ENCODE measurements around the gene FAM171A1.
"Not testable (repeated sequence)": the region's sequence is repeated elsewhere in the genome, so short reads cannot be mapped to it uniquely, and the experiment has no call there.

The FAM171A1 gene

DNA sequence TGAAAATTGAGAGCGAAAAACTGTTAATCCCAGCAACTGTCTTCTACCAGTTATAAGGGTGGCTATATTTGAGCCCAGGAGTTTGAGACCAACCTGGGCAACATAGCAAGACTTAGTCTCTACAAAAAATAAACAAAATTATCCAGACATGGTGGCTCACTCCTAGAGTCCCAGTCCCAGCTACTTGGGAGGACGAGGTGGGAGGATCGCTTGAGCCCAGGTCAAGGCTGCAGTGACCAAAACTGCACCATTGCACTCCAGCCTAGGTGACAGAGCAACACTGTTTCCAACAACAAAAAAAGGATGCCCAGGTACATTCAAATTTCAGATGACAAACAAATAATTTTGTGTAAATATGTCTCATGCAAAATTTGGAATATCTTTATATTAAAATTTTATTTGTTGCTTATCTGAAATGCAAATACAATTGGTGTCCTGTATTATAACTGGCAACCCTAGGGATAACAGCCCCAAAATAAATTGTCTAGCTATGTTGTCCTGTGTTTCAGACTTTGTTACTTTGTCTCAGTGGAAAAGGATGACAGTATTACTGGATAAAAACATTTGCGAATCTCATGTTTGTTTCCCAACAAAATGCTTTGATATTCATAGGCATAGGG is 26.7 kb downstream of the FAM171A1 start:
- H3K4me1 ChIP-seq (ENCODE audit: control insufficient read depth, insufficient read depth, low read length) = peaks cover 6% of the 10 kb centered on the region
- no peaks in the 10 kb centered on the region for H3K36me3 ChIP-seq (ENCODE audit: control insufficient read depth in 2 of 2, insufficient read depth in 2 of 2, low read length in 2 of 2)
- no peak overlapping the region for H3K27ac ChIP-seq (ENCODE audit: low read length)
- H3K9ac ChIP-seq (ENCODE audit: low read length in 2 of 2) = no peak overlapping the region
- H3K27me3 ChIP-seq (ENCODE audit: control insufficient read depth in 1 of 2, insufficient read depth in 2 of 2, low read length in 2 of 2) = no peaks in the 10 kb centered on the region
- no peaks in the 10 kb centered on the region for H3K9me3 ChIP-seq (ENCODE audit: control insufficient read depth in 2 of 2, low read length in 2 of 2)
- no peak overlapping the region for H3K4me3 ChIP-seq (ENCODE audit: low read length in 2 of 2)

- Histone ChIP-seq H3K9ac (ENCODE audit: low read length in 2 of 2) (no peak overlapping the region), H3K36me3 (ENCODE audit: control insufficient read depth in 2 of 2, insufficient read depth in 2 of 2, low read length in 2 of 2) (no peaks in the 10 kb centered on the region), H3K4me3 (ENCODE audit: low read length in 2 of 2) (no peak overlapping the region), H3K27me3 (ENCODE audit: control insufficient read depth in 1 of 2, insufficient read depth in 2 of 2, low read length in 2 of 2) (no peaks in the 10 kb centered on the region), H3K27ac (ENCODE audit: low read length) (no peak overlapping the region), H3K4me1 (ENCODE audit: control insufficient read depth, insufficient read depth, low read length) (peaks cover 3% of the 10 kb centered on the region), H3K9me3 (ENCODE audit: control insufficient read depth in 2 of 2, low read length in 2 of 2) (no peaks in the 10 kb centered on the region)
Observed at GRCh38 chr10:15342970-15343369, 28.1 kb downstream of the FAM171A1 start.

DNA sequence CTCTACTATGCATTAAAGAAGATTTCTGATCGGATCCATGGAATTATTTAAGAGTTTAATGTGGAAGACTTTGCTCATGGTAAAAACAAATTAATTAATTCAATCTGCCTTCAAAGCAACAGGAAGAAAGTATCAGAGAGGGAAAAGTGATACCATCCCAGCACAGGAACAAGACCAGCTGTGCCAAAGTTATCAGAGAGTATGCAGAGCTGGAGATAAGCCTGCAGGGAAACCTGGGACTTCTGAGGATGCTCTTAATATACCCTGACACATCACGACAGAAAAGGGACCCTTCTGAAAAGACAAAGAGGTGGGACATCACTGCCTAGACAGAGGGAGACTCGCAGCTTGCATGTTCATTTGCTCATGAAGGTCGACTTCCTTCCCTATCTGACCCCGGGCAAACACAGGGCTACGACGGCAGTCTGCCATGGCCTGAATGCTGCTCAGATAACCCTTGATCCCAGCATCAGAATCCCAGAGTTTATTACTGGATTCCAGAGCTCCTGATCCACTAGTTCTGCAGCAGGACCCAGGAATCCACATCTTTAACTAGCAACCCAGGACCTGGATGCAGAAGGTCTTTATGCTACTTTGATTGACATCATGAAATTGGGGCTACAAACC is 29.5 kb downstream of the FAM171A1 start:
- Histone ChIP-seq H3K4me1 (ENCODE audit: control insufficient read depth, insufficient read depth, low read length) (peaks cover under 1% of the 10 kb centered on the region), H3K9me3 (ENCODE audit: control insufficient read depth in 2 of 2, low read length in 2 of 2) (no peaks in the 10 kb centered on the region), H3K27ac (ENCODE audit: low read length) (no peak overlapping the region), H3K36me3 (ENCODE audit: control insufficient read depth in 2 of 2, insufficient read depth in 2 of 2, low read length in 2 of 2) (no peaks in the 10 kb centered on the region), H3K27me3 (ENCODE audit: control insufficient read depth in 1 of 2, insufficient read depth in 2 of 2, low read length in 2 of 2) (no peaks in the 10 kb centered on the region), H3K4me3 (ENCODE audit: low read length in 2 of 2) (no peak overlapping the region), H3K9ac (ENCODE audit: low read length in 2 of 2) (no peak overlapping the region)

DNA sequence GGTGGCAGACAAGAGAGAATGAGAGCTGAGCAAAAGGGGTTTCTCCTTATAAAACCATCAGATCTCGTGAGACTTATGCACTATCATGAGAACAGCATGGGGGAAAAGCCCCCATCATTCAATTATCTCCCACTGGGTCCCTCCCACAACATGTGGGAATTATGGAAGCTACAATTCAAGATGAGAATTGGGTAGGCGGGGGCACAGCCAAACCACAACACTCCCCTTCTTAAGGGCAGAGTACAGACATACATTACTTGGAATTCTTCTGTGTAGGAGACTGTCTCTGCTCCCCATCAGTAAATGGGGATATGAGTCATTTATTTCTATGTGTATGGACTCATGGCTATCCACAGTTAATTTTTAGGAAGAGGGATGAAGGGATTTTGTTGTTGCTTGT is 31.2 kb downstream of the FAM171A1 start:
- H3K36me3 ChIP-seq (ENCODE audit: control insufficient read depth in 2 of 2, insufficient read depth in 2 of 2, low read length in 2 of 2) = no peaks in the 10 kb centered on the region
- H3K4me3 ChIP-seq (ENCODE audit: low read length in 2 of 2) = no peak overlapping the region
- no peak overlapping the region for H3K9ac ChIP-seq (ENCODE audit: low read length in 2 of 2)
- H3K27me3 ChIP-seq (ENCODE audit: control insufficient read depth in 1 of 2, insufficient read depth in 2 of 2, low read length in 2 of 2) = no peaks in the 10 kb centered on the region
- no peaks in the 10 kb centered on the region for H3K9me3 ChIP-seq (ENCODE audit: control insufficient read depth in 2 of 2, low read length in 2 of 2)
- no peak overlapping the region for H3K27ac ChIP-seq (ENCODE audit: low read length)
- no peaks in the 10 kb centered on the region for H3K4me1 ChIP-seq (ENCODE audit: control insufficient read depth, insufficient read depth, low read length)

DNA sequence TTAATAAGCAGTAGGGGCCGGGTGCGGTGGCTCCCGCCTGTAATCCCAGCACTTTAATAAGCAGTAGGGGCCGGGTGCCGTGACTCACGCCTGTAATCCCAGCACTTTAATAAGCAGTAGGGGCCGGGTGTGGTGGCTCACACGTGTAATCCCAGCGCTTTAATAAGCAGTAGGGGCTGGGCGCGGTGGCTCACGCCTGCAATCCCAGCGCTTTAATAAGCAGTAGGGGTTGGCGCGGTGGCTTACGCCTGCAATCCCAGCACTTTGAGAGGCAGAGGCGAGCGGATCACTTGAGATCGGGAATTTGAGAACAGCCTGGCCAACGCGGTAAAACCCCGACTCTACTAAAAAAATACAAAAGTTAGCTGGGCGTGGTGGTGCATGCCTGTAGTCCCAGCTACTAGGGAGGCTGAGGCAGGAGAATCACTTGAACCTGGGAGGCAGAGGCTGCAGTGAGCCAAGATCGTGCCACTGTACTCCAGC is 33.6 kb downstream of the FAM171A1 start:
- H3K4me1 ChIP-seq (ENCODE audit: control insufficient read depth, insufficient read depth, low read length); H3K27ac ChIP-seq (ENCODE audit: low read length); H3K9me3 ChIP-seq (ENCODE audit: control insufficient read depth in 2 of 2, low read length in 2 of 2); H3K9ac ChIP-seq (ENCODE audit: low read length in 2 of 2); H3K36me3 ChIP-seq (ENCODE audit: control insufficient read depth in 2 of 2, insufficient read depth in 2 of 2, low read length in 2 of 2); H3K27me3 ChIP-seq (ENCODE audit: control insufficient read depth in 1 of 2, insufficient read depth in 2 of 2, low read length in 2 of 2); H3K4me3 ChIP-seq (ENCODE audit: low read length in 2 of 2): not testable (repeated sequence)

GRCh38 chr10:15336211-15336610 is 34.9 kb downstream of the FAM171A1 start:
- Histone ChIP-seq H3K36me3 (ENCODE audit: control insufficient read depth in 2 of 2, insufficient read depth in 2 of 2, low read length in 2 of 2) (no peaks in the 10 kb centered on the region), H3K27me3 (ENCODE audit: control insufficient read depth in 1 of 2, insufficient read depth in 2 of 2, low read length in 2 of 2) (no peaks in the 10 kb centered on the region), H3K9me3 (ENCODE audit: control insufficient read depth in 2 of 2, low read length in 2 of 2) (no peaks in the 10 kb centered on the region), H3K9ac (ENCODE audit: low read length in 2 of 2) (no peak overlapping the region), H3K4me1 (ENCODE audit: control insufficient read depth, insufficient read depth, low read length) (no peaks in the 10 kb centered on the region), H3K27ac (ENCODE audit: low read length) (no peak overlapping the region), H3K4me3 (ENCODE audit: low read length in 2 of 2) (no peak overlapping the region)

DNA sequence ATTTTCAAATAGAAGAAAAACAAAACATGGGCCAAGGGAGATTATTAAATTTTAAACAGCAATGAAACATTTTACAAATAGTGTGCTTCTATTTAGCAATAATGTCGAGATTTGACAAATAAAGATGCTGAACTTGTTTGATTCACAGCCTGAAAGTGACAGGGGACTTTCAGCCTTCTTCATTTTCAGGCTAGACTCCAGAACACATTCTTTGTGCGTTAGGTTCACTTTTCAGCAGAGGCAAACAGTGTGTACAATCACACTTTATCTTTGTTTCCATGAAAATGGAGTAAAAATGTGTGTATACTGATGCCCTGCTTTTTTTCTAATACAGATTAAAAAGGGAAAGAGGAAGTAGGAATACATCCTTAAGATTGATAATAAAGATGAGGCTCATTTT is 35.6 kb downstream of the FAM171A1 start:
- Histone ChIP-seq H3K27me3 (ENCODE audit: control insufficient read depth in 1 of 2, insufficient read depth in 2 of 2, low read length in 2 of 2) (no peaks in the 10 kb centered on the region), H3K4me1 (ENCODE audit: control insufficient read depth, insufficient read depth, low read length) (no peaks in the 10 kb centered on the region), H3K27ac (ENCODE audit: low read length) (no peak overlapping the region), H3K9me3 (ENCODE audit: control insufficient read depth in 2 of 2, low read length in 2 of 2) (no peaks in the 10 kb centered on the region), H3K36me3 (ENCODE audit: control insufficient read depth in 2 of 2, insufficient read depth in 2 of 2, low read length in 2 of 2) (no peaks in the 10 kb centered on the region), H3K4me3 (ENCODE audit: low read length in 2 of 2) (no peak overlapping the region), H3K9ac (ENCODE audit: low read length in 2 of 2) (no peak overlapping the region)

DNA sequence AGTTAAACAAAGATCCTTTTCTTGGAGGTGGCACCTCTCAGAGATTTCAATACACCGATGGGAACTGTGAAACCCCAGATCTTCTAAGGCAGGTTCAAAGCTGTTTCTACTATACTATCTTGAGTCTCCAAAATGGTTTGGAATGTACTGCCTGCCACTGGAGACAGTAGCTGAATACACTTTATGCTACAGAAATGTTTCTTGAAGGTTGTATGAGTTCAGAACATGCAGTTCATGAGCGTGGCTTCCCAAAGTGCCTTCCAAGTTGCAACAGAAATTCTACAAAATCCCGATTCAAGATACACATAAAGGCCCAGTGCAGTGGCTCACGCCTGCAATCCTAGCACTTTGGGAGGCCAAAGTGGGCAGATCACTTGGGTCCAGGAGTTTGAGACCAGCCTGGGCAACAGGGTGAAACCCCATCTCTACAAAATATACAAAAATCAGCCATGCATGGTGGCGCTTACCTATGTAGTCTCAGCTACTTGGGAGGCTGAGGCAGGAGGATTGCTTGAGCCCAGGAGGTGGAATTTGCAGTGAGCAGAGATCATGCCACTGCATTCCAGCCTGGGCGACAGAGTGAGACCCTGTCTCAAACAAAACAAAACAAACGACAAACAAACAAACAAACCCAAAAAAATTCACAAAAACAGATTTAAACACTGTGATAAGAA is 36.3 kb downstream of the FAM171A1 start:
- H3K27me3 ChIP-seq (ENCODE audit: control insufficient read depth in 1 of 2, insufficient read depth in 2 of 2, low read length in 2 of 2) = no peaks in the 10 kb centered on the region
- no peaks in the 10 kb centered on the region for H3K4me1 ChIP-seq (ENCODE audit: control insufficient read depth, insufficient read depth, low read length)
- no peaks in the 10 kb centered on the region for H3K9me3 ChIP-seq (ENCODE audit: control insufficient read depth in 2 of 2, low read length in 2 of 2)
- H3K27ac ChIP-seq (ENCODE audit: low read length) = no peak overlapping the region
- no peak overlapping the region for H3K9ac ChIP-seq (ENCODE audit: low read length in 2 of 2)
- H3K4me3 ChIP-seq (ENCODE audit: low read length in 2 of 2) = no peak overlapping the region
- H3K36me3 ChIP-seq (ENCODE audit: control insufficient read depth in 2 of 2, insufficient read depth in 2 of 2, low read length in 2 of 2) = no peaks in the 10 kb centered on the region

DNA sequence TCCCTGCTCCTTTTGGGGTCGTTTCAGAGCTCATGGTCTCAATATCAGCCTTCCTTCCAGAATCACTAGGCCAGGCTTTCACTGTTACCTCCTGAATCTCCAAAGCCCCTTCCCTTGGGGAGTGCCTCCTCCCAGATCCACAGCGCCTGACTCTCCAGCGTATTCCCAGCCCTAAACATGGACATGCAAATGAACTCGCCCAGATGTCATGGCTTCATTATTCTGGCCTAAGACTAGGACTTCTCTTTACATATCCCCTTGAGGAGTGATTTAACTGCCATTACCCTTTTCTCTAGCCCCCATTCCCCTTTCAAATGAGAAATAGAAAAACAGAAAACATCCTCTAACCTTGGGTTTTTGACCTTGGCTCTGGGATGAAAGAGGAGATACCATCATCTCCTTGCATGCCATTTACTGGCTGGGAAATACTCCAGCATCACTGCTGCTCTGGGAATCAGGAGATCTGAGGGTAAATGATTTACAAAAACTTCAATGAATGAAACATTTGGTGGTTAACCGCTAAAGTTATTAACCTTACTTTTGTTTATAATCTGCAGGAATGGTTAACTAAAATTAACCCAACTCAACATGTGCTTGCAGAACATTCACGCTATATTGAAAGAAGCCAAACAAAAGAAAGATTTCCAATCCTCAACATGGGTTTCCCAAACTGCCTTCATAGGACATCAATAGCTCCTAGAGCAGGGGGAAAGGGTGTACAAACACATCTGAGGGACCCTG is 37.0 kb downstream of the FAM171A1 start:
- no peaks in the 10 kb centered on the region for H3K4me1 ChIP-seq (ENCODE audit: control insufficient read depth, insufficient read depth, low read length)
- no peaks in the 10 kb centered on the region for H3K9me3 ChIP-seq (ENCODE audit: control insufficient read depth in 2 of 2, low read length in 2 of 2)
- no peaks in the 10 kb centered on the region for H3K36me3 ChIP-seq (ENCODE audit: control insufficient read depth in 2 of 2, insufficient read depth in 2 of 2, low read length in 2 of 2)
- H3K27me3 ChIP-seq (ENCODE audit: control insufficient read depth in 1 of 2, insufficient read depth in 2 of 2, low read length in 2 of 2) = no peaks in the 10 kb centered on the region
- H3K4me3 ChIP-seq (ENCODE audit: low read length in 2 of 2) = no peak overlapping the region
- H3K27ac ChIP-seq (ENCODE audit: low read length) = no peak overlapping the region
- H3K9ac ChIP-seq (ENCODE audit: low read length in 2 of 2) = no peak overlapping the region

- not testable (repeated sequence) for H3K4me1 ChIP-seq (ENCODE audit: control insufficient read depth, insufficient read depth, low read length); H3K27ac ChIP-seq (ENCODE audit: low read length); H3K4me3 ChIP-seq (ENCODE audit: low read length in 2 of 2); H3K36me3 ChIP-seq (ENCODE audit: control insufficient read depth in 2 of 2, insufficient read depth in 2 of 2, low read length in 2 of 2); H3K9ac ChIP-seq (ENCODE audit: low read length in 2 of 2); H3K27me3 ChIP-seq (ENCODE audit: control insufficient read depth in 1 of 2, insufficient read depth in 2 of 2, low read length in 2 of 2); H3K9me3 ChIP-seq (ENCODE audit: control insufficient read depth in 2 of 2, low read length in 2 of 2)
Observed at GRCh38 chr10:15333181-15333580, 37.9 kb downstream of the FAM171A1 start.
